ENCODE data around the gene ADSL.
A peak's percentile ranks its signal among the peaks of the same experiment; 100 is the strongest.
"Not testable (repeated sequence)": the region's sequence is repeated elsewhere in the genome, so short reads cannot be mapped to it uniquely, and the experiment has no call there.

The ADSL gene

GRCh38 chr22:40346185-40347118, at the start of gene ADSL:
ADSL (plus strand) TSS chr22:40346500; CDS start chr22:40346559, 59 bp downstream.
- H3K4me3 ChIP-seq = peak within 1 kb of the TSS; percentile 57 to 84 (median 80)
- peak within 1 kb of the TSS; percentile 27 to 93 (median 85) for H3K27ac ChIP-seq

- H3K4me3 ChIP-seq = no peak overlapping the region
Measured at GRCh38 chr22:40300316-40300715, 46.0 kb upstream of the ADSL start.

GRCh38 chr22:40300884-40301672, 45.2 kb upstream of the ADSL start:
- Histone ChIP-seq H3K4me3 (no peak overlapping the region), H3K27ac (no peak overlapping the region)

More at GRCh38 chr22:40300316-40300715, 46.0 kb upstream of the ADSL start:
- H3K27ac ChIP-seq = no peak overlapping the region

GRCh38 chr22:40302149-40302548, 44.2 kb upstream of the ADSL start:
- Histone ChIP-seq H3K4me3 (no peak overlapping the region), H3K27ac (no peak overlapping the region)

GRCh38 chr22:40305625-40306024, 40.7 kb upstream of the ADSL start:
- H3K4me3 ChIP-seq = no peak overlapping the region
- no peak overlapping the region for H3K27ac ChIP-seq

- Histone ChIP-seq H3K27ac (peak overlapping the region in 7 of 21 experiments; percentile 1 to 47 (median 25)), H3K4me3 (no peak overlapping the region)
Measured at GRCh38 chr22:40308999-40309573, 37.2 kb upstream of the ADSL start.

GRCh38 chr22:40309631-40310030, 36.7 kb upstream of the ADSL start:
- H3K27ac ChIP-seq = peak overlapping the region in 6 of 21 experiments; percentile 6 to 58 (median 32)

GRCh38 chr22:40310081-40310767, 36.1 kb upstream of the ADSL start:
- H3K4me3 ChIP-seq = no peak overlapping the region
- peak overlapping the region in 10 of 21 experiments; percentile 14 to 61 (median 35) for H3K27ac ChIP-seq

More at GRCh38 chr22:40309631-40310030, 36.7 kb upstream of the ADSL start:
- H3K4me3 ChIP-seq = no peak overlapping the region

- peak overlapping the region in 10 of 21 experiments; percentile 8 to 61 (median 34) for H3K27ac ChIP-seq
- H3K4me3 ChIP-seq = no peak overlapping the region
Measured at GRCh38 chr22:40310768-40311120, 35.6 kb upstream of the ADSL start.

GRCh38 chr22:40311646-40312045, 34.7 kb upstream of the ADSL start:
- not testable (repeated sequence) for H3K27ac ChIP-seq, H3K4me3 ChIP-seq

- Histone ChIP-seq H3K27ac (no peak overlapping the region), H3K4me3 (no peak overlapping the region)
Measured at GRCh38 chr22:40312050-40312449, 34.2 kb upstream of the ADSL start.

GRCh38 chr22:40313007-40313406, 33.3 kb upstream of the ADSL start:
- H3K4me3 ChIP-seq = no peak overlapping the region
- H3K27ac ChIP-seq = no peak overlapping the region

GRCh38 chr22:40314041-40314440, 32.3 kb upstream of the ADSL start:
- H3K4me3 ChIP-seq = no peak overlapping the region
- no peak overlapping the region for H3K27ac ChIP-seq

- Histone ChIP-seq H3K27ac (peak overlapping the region in 1 of 21 experiments; percentile 44), H3K4me3 (no peak overlapping the region)
Measured at GRCh38 chr22:40320687-40321086, 25.6 kb upstream of the ADSL start.

- Histone ChIP-seq H3K4me3 (no peak overlapping the region), H3K27ac (peak overlapping the region in 2 of 21 experiments; percentile 29 to 44)
Measured at GRCh38 chr22:40322021-40322420, 24.3 kb upstream of the ADSL start.

GRCh38 chr22:40322818-40323447, 23.4 kb upstream of the ADSL start:
- Histone ChIP-seq H3K27ac (peak overlapping the region in 9 of 21 experiments; percentile 4 to 89 (median 57)), H3K4me3 (no peak overlapping the region)

- no peak overlapping the region for H3K4me3 ChIP-seq
- peak overlapping the region in 13 of 21 experiments; percentile 7 to 89 (median 66) for H3K27ac ChIP-seq
Measured at GRCh38 chr22:40323681-40324171, 22.6 kb upstream of the ADSL start.

- no peak overlapping the region for H3K4me3 ChIP-seq
- H3K27ac ChIP-seq = peak overlapping the region in 14 of 21 experiments; percentile 8 to 89 (median 61)
Measured at GRCh38 chr22:40324468-40325305, 21.6 kb upstream of the ADSL start.

All from skin epidermis (tissue), 12 donors.